ENCODE results near the gene RNF208.

DNA sequence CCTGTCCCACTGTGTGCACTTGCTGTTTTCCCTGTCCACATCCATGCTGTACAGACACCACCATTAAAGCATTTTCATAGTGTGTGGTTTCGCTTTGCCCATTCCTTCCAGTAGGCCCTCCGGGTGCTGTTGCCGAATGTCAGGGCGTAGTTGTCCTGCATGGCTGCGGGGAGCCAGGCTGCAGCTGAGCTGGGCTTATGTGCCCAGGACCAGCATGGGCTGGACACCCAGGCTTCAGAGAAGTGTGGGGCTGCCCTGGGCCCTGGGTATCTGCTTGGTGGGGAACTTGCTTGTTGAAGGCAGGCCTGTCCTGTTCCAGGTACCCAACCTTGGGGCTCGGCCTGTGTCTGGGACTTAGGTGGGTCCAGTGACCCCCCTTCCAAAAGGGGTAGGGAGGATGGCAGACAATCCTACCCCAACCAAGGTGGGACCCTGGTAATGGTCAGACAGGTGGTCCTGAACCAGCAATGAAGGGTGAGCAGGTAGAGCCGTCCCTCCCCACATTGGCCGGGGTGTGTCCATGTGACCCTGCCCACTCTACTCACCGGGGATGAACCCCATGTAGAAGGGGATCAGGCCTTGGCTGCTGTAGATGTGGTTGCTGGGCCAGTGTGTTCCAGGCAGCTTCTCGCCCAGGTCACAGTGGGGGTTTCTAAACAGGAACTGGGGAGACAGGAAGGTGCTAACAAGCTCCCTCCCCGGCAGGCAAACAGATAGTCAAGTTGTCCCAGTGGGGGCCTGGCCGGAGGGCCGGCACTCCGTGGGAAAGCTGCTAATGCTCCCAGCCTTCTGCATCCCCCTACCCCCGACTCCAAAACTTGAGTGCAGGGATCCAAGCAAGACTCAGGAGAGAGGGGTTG, 21.8 kb upstream of the RNF208 start:
- TF ChIP-seq, protein P1, sequence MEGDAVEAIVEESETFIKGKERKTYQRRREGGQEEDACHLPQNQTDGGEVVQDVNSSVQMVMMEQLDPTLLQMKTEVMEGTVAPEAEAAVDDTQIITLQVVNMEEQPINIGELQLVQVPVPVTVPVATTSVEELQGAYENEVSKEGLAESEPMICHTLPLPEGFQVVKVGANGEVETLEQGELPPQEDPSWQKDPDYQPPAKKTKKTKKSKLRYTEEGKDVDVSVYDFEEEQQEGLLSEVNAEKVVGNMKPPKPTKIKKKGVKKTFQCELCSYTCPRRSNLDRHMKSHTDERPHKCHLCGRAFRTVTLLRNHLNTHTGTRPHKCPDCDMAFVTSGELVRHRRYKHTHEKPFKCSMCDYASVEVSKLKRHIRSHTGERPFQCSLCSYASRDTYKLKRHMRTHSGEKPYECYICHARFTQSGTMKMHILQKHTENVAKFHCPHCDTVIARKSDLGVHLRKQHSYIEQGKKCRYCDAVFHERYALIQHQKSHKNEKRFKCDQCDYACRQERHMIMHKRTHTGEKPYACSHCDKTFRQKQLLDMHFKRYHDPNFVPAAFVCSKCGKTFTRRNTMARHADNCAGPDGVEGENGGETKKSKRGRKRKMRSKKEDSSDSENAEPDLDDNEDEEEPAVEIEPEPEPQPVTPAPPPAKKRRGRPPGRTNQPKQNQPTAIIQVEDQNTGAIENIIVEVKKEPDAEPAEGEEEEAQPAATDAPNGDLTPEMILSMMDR (IDR thresholded peaks at IDR 0.05; ENCODE audit: insufficient read depth, low read length, poor library complexity, severe bottlenecking), result no peak
- TF ChIP-seq EZH2phosphoT487 (conservative IDR thresholded peaks at IDR 0.05; ENCODE audit: low read length), result no peak
